Epidermal melanocyte (primary cell): ENCODE results near the gene GJB5.
A peak's percentile ranks its signal among the peaks of the same experiment; 100 is the strongest.

ENCODE experiments used
- DNase-seq: peaks from one replicate; pipeline ENCODE4 v3.0.0; 2011; ENCODE audit warnings: low spot score; ENCODE audit not compliant: insufficient read length

GJB5 gene

DNA sequence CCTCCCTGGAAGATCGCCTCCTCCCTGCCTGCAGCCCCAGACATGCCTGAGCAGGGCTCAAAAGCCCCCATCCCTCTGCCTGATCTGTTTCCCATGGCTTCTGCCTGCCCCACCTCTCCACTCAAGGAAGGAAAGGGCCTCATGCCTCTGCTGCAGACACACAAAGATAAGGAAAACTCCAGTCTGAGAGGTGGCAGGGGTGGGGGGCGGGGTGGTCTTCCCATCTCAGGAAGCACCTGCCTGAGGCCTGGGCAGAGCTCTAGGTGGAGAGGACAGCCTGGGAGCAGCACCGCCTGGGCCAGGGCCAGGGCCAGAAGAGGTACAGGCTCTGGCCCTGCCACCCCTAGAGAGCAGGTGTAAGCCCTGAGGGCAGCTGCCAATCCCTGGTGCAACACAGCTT is 22.1 kb downstream of the GJB5 start:
- DNase-seq, result no peak

DNA sequence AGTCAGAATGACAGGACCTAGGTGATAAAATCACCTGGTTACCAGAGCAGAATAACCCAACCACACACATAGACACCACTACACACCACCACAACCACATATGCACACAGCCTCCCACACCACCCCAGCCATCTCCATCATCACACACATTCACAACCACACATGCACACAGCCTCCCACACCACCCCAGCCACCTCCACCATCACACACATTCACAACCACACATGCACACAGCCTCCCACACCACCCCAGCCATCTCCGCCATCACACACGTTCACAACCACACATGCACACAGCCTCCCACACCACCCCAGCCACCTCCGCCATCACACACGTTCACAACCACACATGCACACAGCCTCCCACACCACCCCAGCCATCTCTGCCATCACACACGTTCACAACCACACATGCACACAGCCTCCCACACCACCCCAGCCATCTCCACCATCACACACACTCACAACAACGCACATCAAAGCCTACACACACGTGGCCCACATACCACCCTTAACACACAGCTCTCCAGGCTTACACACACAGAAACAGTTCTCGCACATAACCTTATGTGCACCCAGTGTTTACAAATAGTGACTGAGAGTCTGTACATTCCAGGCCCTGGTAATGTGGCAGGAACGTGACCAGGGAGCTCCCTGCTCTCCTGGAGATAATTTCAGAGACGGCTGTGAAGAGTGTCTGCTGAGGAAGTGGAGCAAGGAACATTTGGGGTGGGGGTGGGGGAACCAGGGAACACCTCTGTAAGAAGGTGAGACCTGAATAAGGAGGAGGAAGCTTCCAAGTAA is 22.9 kb downstream of the GJB5 start:
- no peak for DNase-seq

DNA sequence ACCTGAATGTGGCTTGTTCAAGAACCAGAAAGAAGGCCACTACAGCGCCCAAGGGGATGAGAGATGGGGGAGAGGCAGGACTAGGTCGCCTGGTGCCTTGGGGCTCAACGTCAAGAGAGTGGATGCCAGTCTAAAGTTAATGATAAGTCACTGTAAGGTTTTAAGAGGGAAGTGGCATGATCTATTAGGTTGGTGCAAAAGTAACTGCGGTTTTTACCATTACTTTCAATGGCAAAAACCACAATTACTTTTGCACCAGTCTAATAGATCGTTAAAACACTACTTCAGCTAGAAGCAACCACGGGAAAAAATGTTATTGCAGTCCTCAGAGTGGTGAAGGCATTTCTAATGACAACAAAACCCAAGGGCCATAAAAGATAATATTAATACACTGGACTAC is 23.5 kb downstream of the GJB5 start:
- no peak for DNase-seq

DNA sequence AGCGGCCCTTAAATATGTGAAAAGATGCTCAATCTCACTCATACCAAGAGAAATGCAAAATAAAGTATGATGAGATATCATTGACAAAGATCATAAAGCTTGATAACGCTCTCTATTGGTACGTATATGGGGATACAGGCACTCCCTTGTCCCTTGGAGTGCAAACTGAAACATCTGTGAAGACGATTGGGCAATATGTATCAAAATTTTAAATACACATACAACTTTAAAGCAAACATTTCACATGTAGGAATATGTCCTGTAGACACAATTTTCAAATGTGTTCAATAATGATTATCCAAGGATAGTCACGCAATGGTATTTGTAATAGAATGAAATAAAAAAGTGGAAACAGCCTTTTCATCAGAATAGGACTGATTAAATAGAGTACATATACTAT is 24.2 kb downstream of the GJB5 start:
- DNase-seq, result no peak

DNA sequence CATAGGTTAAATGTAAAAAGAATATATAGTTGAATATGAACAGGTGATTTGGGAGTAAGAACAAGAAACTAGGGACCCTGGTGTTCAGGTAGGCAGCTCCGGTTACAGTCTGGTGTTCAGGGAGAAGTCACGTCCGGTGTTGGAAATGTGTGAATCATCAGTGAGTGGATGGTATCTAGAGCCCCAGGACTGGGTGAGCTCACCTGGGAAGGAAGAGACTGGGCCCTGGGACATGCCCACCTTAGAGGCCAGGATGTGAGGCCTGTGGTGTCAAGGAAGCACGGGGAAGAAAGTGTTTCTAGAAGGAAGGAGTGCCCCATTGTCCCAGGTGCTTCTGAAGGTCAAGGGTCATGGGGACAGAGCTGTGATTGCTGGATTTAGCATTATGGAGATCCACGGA is 24.7 kb downstream of the GJB5 start:
- DNase-seq, result no peak

DNA sequence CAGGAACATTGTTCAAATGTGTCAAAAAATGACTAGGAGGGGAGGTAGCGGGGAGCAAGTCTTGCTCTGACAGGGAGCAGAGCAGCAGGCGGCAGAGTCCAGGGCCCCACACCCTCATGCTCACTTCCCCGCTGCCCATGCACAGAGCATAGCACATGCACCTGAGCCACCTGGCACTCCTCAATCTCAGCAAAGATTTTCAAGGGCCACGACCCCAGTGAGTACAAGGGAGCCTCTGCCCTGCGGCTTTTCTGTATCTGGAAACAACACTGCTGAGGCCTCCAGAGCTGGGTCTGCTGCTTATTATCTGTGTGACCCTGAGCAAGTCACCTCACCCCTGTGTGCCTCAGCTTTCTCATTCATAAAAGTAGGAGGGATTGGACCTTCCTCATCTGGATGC is 25.1 kb downstream of the GJB5 start:
- DNase-seq, result no peak

DNA sequence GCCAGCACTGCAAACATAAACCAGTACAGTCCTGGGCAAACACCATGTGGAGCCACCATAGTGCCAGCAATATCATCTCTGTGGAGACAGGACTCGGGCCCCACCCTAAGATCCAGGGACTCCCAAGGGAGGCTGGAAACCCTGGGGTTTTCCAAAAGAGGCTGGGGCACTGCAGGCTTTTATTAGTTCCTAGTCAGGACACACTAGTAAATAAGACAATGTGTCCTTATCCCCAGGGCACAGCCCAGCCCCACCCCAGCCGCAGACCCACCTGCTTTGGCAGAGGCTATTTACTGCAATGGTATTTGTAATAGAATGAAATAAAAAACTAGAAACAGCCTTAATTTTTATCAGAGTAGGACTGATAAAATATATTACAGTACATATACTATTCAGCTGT is 25.7 kb downstream of the GJB5 start:
- DNase-seq, result no peak

DNA sequence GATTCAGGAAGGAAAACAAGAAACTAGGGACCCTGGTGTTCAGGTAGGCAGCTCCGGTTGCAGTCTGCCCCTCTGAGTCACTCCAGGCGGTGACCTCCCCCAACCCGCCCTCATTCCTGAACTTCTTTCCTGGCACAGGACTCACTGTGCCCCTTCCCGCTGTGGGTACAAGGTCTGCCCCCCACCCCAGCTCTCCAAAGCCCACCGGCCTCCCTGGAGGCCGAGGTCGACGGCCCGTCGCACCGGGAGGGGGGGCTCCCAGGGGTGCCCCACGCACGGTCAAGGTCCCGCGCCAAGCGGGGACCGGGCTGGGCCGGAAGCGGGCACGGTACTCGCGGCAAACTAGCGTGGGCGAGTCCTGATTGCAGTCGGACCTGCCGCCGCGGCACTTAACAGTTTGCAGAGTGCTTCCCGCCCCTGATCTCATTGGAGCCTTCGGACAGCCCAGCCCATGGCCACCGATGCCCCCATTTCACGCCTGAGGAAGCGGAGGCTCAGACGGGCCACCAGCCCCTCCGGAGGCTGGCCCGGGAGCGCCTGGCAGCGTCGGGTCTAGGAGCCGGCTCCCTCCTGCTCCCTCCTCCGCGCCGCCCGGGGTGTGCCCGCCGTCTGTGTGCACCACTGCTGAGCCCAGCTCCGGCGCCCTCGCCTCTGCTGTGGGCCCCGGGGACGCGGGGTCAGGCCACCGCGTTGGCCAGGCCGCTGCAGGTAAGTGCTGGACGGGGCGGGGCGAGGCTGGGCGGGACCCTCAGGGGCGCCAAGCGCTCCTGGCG is 26.4 kb downstream of the GJB5 start, which contains the start of gene GJB3:
Gene GJB3 (plus strand): TSS at position 144 of the 773 bp plus-strand sequence. CDS start 3,549 bp downstream, outside the sequence.
- no peak for DNase-seq

DNA sequence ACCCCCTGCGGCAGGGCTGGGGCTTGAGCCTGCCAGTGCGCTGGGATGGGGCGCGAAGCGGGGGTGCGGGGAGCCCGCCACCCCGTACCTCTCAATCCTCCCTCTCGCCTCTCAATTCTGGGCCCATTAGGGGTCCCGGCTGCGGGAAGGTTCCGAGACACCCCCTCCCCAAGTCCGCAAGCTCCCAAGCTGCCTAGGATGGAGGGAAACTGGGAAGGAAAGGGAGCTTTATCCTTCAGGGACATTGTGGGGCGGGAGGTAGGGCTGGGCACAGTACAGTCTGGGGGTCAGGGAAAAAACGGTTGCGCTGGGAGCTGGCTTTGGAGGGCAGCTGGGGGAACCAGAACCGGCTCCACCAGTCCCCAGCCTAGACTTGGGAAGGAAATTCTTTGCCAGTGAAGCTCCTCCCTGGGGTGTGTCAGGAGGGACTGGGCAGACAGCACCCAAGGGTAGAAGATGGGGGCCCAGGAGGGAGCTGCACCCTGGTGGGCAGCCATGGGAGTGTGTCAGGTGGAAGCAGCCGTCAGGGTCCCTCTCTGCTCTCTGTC is 27.1 kb downstream of the GJB5 start:
- DNase-seq, result no peak

DNA sequence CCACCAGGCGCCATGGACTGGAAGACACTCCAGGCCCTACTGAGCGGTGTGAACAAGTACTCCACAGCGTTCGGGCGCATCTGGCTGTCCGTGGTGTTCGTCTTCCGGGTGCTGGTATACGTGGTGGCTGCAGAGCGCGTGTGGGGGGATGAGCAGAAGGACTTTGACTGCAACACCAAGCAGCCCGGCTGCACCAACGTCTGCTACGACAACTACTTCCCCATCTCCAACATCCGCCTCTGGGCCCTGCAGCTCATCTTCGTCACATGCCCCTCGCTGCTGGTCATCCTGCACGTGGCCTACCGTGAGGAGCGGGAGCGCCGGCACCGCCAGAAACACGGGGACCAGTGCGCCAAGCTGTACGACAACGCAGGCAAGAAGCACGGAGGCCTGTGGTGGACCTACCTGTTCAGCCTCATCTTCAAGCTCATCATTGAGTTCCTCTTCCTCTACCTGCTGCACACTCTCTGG is 29.9 kb downstream of the GJB5 start:
- DNase-seq, result no peak

DNA sequence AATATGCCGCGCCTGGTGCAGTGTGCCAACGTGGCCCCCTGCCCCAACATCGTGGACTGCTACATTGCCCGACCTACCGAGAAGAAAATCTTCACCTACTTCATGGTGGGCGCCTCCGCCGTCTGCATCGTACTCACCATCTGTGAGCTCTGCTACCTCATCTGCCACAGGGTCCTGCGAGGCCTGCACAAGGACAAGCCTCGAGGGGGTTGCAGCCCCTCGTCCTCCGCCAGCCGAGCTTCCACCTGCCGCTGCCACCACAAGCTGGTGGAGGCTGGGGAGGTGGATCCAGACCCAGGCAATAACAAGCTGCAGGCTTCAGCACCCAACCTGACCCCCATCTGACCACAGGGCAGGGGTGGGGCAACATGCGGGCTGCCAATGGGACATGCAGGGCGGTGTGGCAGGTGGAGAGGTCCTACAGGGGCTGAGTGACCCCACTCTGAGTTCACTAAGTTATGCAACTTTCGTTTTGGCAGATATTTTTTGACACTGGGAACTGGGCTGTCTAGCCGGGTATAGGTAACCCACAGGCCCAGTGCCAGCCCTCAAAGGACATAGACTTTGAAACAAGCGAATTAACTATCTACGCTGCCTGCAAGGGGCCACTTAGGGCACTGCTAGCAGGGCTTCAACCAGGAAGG is 30.5 kb downstream of the GJB5 start:
- DNase-seq, result no peak

DNA sequence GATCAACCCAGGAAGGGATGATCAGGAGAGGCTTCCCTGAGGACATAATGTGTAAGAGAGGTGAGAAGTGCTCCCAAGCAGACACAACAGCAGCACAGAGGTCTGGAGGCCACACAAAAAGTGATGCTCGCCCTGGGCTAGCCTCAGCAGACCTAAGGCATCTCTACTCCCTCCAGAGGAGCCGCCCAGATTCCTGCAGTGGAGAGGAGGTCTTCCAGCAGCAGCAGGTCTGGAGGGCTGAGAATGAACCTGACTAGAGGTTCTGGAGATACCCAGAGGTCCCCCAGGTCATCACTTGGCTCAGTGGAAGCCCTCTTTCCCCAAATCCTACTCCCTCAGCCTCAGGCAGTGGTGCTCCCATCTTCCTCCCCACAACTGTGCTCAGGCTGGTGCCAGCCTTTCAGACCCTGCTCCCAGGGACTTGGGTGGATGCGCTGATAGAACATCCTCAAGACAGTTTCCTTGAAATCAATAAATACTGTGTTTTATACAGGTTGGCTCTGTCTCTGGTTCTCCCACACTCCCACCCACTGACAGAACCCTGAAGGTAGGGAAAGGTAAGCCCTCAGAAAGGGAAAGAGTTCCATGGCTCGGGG is 31.1 kb downstream of the GJB5 start:
- no peak for DNase-seq

DNA sequence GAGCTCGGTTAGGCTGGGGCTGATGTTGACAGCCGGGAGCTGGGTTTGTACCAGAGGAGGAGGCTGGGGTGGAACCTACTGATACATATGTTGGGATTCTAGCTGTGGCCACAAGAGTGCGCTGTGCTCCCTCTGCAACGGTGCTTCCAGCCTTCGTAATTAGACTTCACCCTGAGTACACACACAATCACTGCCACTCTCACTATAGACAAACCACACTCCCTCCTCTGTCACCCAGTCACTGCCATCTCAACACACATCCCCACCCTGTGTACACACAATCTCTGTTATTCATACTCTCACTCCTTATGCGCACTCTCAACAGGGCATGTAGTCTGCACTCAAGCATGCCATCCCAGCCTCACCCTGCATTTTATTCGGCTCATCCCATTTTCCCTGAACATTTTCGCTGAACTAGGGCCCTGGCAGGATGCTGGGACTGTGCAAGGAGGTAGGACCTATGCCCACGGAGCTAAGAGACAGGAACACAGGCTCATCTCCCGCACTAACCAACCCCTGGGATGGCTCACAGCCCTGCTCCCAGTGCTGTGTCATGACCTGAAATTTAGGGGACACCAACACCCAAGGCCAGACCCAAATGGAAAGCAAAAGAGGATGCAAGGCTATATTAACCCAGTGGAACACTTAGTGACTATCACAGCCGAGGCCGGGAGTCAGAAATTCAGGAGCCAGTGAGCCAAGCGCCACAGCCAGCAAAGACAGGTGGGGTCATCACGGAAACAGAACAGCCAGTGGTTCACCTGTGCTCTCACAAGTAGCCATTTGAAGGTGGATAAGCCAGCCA is 31.9 kb downstream of the GJB5 start:
- peak; percentile 57 for DNase-seq

DNA sequence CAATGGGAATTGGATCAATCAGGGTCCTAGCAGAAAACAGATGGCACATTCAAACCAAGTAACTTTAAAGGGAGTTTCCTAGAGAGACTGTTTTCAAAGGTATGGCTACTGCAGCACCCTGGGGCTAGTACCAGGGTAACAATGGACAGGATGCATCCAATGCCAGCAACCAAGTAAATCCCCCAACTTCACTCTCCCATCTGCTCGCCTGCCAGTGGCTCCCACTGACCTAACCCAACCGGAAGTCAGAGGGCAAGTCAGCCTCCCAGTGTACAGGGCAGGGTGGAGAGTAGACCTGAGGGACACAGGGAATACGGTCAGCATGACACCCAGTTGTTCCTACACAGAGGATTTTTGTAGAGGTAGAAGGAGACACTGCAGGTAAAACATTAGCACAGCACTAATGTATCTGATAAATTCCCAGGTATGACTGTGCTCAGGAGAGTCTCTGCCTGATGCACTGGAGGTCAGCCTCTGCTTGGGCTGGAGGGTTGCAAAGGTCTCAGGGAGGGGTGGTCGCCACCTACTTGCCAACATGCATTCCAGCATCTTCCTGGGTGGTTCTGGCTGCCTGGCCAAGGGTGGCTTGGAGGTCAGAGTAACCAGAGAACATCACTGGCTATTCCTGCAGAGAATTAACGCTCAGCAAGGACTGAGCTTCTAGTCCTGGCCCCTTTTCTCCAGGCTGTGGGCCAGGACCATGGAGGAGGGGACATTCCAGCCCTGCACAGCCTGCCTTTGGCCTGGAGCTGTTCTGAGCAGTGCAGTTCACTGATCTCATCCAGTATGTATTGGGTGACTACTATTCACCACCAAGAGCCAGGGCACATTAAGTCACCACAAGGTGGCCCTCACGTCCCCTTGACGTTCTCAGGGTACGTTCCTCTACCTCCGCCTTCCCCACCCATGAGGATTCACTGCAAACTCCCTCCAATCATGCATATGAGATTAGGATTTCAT is 32.9 kb downstream of the GJB5 start:
- no peak for DNase-seq

DNA sequence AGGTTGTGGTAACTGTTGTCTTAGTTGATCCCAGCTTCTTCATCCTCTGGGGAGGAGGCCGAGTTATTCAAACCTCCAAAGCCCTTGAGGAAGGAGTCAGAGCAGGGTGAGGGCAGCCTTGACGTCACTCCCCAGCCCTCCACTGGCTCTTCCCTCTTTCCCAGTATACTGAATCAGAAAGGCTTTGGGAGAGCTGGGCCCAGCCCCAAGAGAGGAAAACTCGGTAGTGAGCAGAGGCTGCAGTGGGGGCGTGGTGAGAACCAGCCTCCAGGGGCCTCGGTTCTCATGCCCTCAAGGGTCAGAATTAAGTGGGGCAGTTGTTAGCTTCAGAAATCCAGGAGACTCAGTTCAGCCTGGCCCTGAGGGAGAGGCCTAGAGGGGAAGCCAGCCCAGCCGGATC is 36.1 kb downstream of the GJB5 start:
- no peak for DNase-seq

DNA sequence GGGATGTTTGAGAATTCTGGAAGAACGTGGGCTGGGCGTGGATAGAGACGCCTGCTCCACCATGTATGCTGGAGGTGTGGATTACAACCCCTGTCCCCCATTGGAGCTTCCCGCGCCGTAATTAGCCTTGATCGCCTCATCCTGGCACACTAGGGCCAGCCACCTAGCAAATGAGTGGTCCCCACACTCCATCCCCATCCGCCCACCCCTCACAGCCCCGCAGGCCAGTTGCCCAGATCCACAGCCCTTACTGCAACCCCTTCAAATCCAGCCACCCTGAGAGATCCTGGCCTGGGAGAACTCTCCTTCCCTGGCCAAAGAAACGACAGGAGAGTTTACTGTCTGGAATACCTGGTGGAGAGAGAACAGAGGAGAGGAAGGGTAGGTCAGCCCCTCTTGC is 37.6 kb downstream of the GJB5 start:
- DNase-seq, result no peak

DNA sequence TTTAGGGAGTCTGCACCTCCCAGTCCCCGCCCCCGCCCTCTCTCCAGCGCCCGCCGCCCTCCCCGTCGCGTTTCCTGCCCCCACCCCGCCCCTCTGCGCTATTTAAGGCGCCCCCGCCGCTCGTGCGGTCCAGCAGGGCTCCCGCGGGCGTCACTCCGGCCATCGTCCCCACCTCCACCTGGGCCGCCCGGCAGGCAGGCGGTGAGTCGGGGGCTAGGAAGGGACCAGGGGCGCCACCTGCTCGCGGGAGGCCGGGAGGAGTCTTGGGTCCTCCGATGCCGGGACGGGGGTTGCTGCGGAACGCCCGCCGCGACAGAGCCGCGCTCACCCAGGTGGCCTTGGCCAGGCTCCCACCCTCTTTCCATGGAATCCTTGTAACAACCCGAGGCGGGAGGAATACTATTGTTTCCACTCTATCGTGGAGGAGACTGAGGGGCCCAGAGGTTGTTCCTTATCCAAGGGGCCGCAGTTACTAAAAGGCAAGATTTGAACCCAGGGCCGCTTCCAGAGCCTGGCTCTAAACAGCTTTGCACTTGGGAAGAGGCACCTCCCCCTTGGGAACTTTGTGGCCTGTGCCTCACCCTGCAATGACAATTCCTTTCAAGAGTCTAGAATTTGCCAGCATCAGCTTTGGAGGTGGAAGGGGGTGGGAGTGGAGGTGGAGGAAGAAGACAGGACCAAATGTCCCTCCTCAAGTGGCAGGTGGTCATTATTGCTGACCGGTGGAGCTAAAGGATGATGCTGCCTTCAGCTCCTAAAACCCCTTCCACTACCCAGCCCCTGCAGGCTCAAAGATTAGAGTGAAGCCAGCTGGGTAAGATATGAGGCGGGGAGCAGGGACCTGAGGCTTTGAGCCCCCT is 38.3 kb downstream of the GJB5 start, which contains the start of gene GJA4:
Gene GJA4 (plus strand): TSS at position 132 of the 860 bp plus-strand sequence. CDS start 1,215 bp downstream, outside the sequence.
- DNase-seq, result no peak
